H1 (cell line): Measurements from ENCODE around the gene S100A8.

Source experiments
- EZH2 ChIP-seq: fragments of 200-600 bp; sonication (generic); IDR thresholded peaks from 2 replicates; pipeline ENCODE4 v1.7.1; 2012; ENCODE audit warnings: low read depth, mild to moderate bottlenecking, moderate library complexity, low read length, inconsistent platforms; ENCODE audit not compliant: severe bottlenecking
- NRF1 ChIP-seq: IDR thresholded peaks from 2 replicates; pipeline ENCODE4 v1.6.1; 2011; ENCODE audit warnings: mild to moderate bottlenecking, low read depth, low read length, improper control_type of control experiment
- PHF8 ChIP-seq: fragments of 200-600 bp; sonication (generic); conservative IDR thresholded peaks from 2 replicates; pipeline ENCODE4 v1.7.1; 2012; ENCODE audit warnings: low read depth, mild to moderate bottlenecking, inconsistent platforms, low read length, moderate library complexity
- TF ChIP-seq, protein P1 (sequence below): IDR thresholded peaks from 2 replicates; pipeline ENCODE4 v1.6.1; 2011; ENCODE audit warnings: low read length, improper control_type of control experiment
- TF ChIP-seq, protein P2 (sequence below), 3 experiments: IDR thresholded peaks; 1 replicate in 2 of 3; 2 replicates in 1 of 3; pipeline versions ENCODE4 v1.5.1 to v1.6.1; 2011; ENCODE audit warnings: low read length in 3 of 3, mild to moderate bottlenecking in 3 of 3, inconsistent platforms in 2 of 3, low read depth in 1 of 3, moderate library complexity in 1 of 3; ENCODE audit not compliant: insufficient read depth in 1 of 3; ENCODE audit errors: control extremely low read depth in 1 of 3

DNA sequence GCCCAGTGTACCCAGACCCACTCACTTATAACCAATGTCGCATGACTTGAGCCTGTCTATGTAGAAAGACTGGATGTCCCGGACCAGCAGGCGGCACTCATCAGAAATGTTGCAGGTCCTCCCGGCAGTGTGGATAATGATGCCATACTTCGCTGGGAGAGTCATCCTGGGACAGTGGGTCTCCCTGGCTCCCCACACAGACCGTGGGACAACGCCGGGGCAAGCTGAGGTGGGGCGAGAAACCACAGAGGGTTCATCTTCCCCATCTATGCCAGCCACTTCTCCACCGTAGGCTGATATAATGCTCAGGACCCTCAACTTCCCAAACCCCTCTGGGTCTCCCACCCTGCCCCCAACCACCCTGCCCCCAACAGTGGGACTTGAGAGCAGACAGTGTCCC, 50.5 kb downstream of the S100A8 start:
- TF ChIP-seq, protein P1, sequence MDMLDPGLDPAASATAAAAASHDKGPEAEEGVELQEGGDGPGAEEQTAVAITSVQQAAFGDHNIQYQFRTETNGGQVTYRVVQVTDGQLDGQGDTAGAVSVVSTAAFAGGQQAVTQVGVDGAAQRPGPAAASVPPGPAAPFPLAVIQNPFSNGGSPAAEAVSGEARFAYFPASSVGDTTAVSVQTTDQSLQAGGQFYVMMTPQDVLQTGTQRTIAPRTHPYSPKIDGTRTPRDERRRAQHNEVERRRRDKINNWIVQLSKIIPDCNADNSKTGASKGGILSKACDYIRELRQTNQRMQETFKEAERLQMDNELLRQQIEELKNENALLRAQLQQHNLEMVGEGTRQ, result no peak
- TF ChIP-seq, protein P2, sequence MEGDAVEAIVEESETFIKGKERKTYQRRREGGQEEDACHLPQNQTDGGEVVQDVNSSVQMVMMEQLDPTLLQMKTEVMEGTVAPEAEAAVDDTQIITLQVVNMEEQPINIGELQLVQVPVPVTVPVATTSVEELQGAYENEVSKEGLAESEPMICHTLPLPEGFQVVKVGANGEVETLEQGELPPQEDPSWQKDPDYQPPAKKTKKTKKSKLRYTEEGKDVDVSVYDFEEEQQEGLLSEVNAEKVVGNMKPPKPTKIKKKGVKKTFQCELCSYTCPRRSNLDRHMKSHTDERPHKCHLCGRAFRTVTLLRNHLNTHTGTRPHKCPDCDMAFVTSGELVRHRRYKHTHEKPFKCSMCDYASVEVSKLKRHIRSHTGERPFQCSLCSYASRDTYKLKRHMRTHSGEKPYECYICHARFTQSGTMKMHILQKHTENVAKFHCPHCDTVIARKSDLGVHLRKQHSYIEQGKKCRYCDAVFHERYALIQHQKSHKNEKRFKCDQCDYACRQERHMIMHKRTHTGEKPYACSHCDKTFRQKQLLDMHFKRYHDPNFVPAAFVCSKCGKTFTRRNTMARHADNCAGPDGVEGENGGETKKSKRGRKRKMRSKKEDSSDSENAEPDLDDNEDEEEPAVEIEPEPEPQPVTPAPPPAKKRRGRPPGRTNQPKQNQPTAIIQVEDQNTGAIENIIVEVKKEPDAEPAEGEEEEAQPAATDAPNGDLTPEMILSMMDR (IDR thresholded peaks at IDR 0.05; ENCODE audit: control extremely low read depth in 1 of 3, insufficient read depth in 1 of 3, low read depth in 1 of 3, low read length in 3 of 3), result no peak
- TF ChIP-seq EZH2 (no peak), NRF1 (no peak), PHF8 (no peak)
